ENCODE results near the gene EGFR.

The EGFR gene

GRCh38 chr7:55018361-55019190, at the start of gene EGFR:
EGFR (plus strand) TSS chr7:55019017; CDS start chr7:55019278, 261 bp downstream.
- no peak for DNase-seq (ENCODE audit: low read depth in 2 of 2)

GRCh38 chr7:54969208-54969967, 49.4 kb upstream of the EGFR start:
- DNase-seq (ENCODE audit: low read depth in 2 of 2), result no peak

GRCh38 chr7:54972733-54973294, 46.0 kb upstream of the EGFR start:
- DNase-seq (ENCODE audit: low read depth in 2 of 2), result no peak

- DNase-seq (ENCODE audit: low read depth in 2 of 2), result no peak
Observed at GRCh38 chr7:54978364-54979116, 40.3 kb upstream of the EGFR start.

- DNase-seq (ENCODE audit: low read depth in 2 of 2), result no peak
Observed at GRCh38 chr7:54980521-54980920, 38.3 kb upstream of the EGFR start.

- DNase-seq (ENCODE audit: low read depth in 2 of 2), result no peak
Observed at GRCh38 chr7:54981913-54982312, 36.9 kb upstream of the EGFR start.

GRCh38 chr7:54985426-54986330, 33.1 kb upstream of the EGFR start:
- no peak for DNase-seq (ENCODE audit: low read depth in 2 of 2)

- no peak for DNase-seq (ENCODE audit: low read depth in 2 of 2)
Observed at GRCh38 chr7:54986716-54987115, 32.1 kb upstream of the EGFR start.

- no peak for DNase-seq (ENCODE audit: low read depth in 2 of 2)
Observed at GRCh38 chr7:54987772-54988171, 31.0 kb upstream of the EGFR start.

- no peak for DNase-seq (ENCODE audit: low read depth in 2 of 2)
Observed at GRCh38 chr7:54988516-54988915, 30.3 kb upstream of the EGFR start.

- DNase-seq (ENCODE audit: low read depth in 2 of 2), result no peak
Observed at GRCh38 chr7:54989453-54990225, 29.2 kb upstream of the EGFR start.

- DNase-seq (ENCODE audit: low read depth in 2 of 2), result no peak
Observed at GRCh38 chr7:54991341-54991740, 27.5 kb upstream of the EGFR start.

GRCh38 chr7:54992871-54993475, 25.8 kb upstream of the EGFR start:
- no peak for DNase-seq (ENCODE audit: low read depth in 2 of 2)

- DNase-seq (ENCODE audit: low read depth in 2 of 2), result no peak
Observed at GRCh38 chr7:54995166-54995565, 23.7 kb upstream of the EGFR start.

- peak in 1 of 2 donors; percentile 20 for DNase-seq (ENCODE audit: low read depth in 2 of 2)
Observed at GRCh38 chr7:54995610-54996363, 23.0 kb upstream of the EGFR start.

- no peak for DNase-seq (ENCODE audit: low read depth in 2 of 2)
Observed at GRCh38 chr7:54996391-54996790, 22.4 kb upstream of the EGFR start.

- DNase-seq (ENCODE audit: low read depth in 2 of 2), result no peak
Observed at GRCh38 chr7:55004579-55004978, 14.2 kb upstream of the EGFR start.

- no peak for DNase-seq (ENCODE audit: low read depth in 2 of 2)
Observed at GRCh38 chr7:55005241-55005851, 13.5 kb upstream of the EGFR start.

- DNase-seq (ENCODE audit: low read depth in 2 of 2), result no peak
Observed at GRCh38 chr7:55006499-55006898, 12.3 kb upstream of the EGFR start.

Data from stimulated activated CD8-positive, alpha-beta memory T cell treated with anti-CD3 and anti-CD28 coated beads, Interleukin-7, amount 100 ng/mL, for 4 hours (primary cell).